Parathyroid adenoma (tissue), 2 donors: ENCODE data around the gene S100PBP.

Experiments
- H2AFZ ChIP-seq: fragments of 300-600 bp; sonication (generic); one replicate; pipeline ENCODE4 v1.7.0; 2017; ENCODE audit warnings: antibody characterized with exemption, mild to moderate bottlenecking
- H3K27ac ChIP-seq: fragments of 300-600 bp; sonication (generic); one replicate; pipeline ENCODE4 v1.7.0; 2017
- H3K27me3 ChIP-seq: fragments of 300-600 bp; sonication (generic); one replicate; pipeline ENCODE4 v1.7.0; 2017; ENCODE audit warnings: low read length; ENCODE audit not compliant: control insufficient read depth, insufficient read depth
- H3K36me3 ChIP-seq: fragments of 300-600 bp; sonication (generic); one replicate; pipeline ENCODE4 v1.7.0; 2017; ENCODE audit warnings: low read length; ENCODE audit not compliant: control insufficient read depth, insufficient read depth
- H3K4me1 ChIP-seq: fragments of 300-600 bp; sonication (generic); one replicate; pipeline ENCODE4 v1.7.0; 2017; ENCODE audit warnings: control low read depth
- H3K4me2 ChIP-seq: fragments of 300-600 bp; sonication (generic); one replicate; pipeline ENCODE4 v1.7.0; 2017; ENCODE audit warnings: low read length
- H3K4me3 ChIP-seq: fragments of 300-600 bp; sonication (generic); one replicate; pipeline ENCODE4 v1.7.0; 2017; ENCODE audit warnings: low read depth, low read length
- H3K79me2 ChIP-seq: fragments of 300-600 bp; sonication (generic); one replicate; pipeline ENCODE4 v1.7.0; 2017; ENCODE audit warnings: control low read depth
- H3K9ac ChIP-seq: fragments of 300-600 bp; sonication (generic); one replicate; pipeline ENCODE4 v1.7.0; 2017; ENCODE audit warnings: mild to moderate bottlenecking
- H3K9me3 ChIP-seq: fragments of 300-600 bp; sonication (generic); one replicate; pipeline ENCODE4 v1.7.0; 2017; ENCODE audit warnings: low read length; ENCODE audit not compliant: control insufficient read depth
- TF ChIP-seq, protein P1 (sequence below): fragments of 300-600 bp; sonication (generic); IDR thresholded peaks from one replicate; pipeline ENCODE4 v1.7.0; 2017; ENCODE audit warnings: antibody characterized with exemption, mild to moderate bottlenecking
- donor health status: primary hyperparathyroidism.

The S100PBP gene

DNA sequence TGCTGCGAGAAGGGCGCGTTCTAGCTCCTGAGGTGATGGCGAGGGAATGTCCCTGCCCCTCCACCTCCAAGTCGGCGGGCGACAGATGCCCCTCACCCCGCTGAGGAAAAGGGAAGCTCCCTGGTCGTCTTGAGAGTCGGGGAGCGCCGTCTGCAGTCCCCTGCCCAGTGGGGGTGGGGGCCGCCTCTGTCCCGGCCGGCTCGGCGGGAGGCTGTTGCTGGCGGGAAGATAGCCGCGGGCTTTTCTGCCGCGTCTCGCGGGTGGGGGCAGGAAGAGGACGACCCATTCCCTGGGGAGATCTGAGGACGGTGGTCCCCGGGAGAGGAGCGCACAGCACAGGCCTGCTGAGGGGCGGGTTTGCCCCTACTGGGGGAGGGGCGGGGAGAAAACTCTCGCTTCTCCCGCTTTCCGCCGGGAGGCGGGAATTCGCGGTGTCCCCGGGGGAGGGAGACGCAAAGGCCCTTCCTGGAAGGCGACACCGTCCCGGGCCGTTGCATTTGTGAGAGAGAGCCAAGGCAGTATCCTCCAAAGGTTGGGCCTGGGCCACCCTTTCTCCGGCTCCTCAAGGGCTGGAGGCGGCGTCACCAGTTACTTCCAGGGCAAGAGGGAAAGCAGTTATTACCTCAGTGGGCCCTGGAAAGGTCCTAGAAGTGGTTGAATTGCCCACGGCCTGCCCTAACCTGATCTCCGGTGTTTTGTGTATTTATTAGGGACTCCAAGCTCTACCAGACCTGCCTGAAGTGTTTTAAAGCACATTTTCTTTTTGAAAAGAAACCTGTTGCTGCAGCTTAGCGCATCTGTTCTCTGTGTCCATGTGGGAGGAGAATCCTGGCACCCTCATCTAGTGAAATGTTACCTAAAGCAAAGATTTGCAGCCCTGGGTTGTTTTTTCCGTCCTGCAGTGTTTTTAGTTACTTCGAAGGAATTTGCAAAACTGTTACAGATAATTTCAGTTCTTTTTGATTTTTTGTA is 648 bp downstream of the S100PBP start:
- TF ChIP-seq, protein P1, sequence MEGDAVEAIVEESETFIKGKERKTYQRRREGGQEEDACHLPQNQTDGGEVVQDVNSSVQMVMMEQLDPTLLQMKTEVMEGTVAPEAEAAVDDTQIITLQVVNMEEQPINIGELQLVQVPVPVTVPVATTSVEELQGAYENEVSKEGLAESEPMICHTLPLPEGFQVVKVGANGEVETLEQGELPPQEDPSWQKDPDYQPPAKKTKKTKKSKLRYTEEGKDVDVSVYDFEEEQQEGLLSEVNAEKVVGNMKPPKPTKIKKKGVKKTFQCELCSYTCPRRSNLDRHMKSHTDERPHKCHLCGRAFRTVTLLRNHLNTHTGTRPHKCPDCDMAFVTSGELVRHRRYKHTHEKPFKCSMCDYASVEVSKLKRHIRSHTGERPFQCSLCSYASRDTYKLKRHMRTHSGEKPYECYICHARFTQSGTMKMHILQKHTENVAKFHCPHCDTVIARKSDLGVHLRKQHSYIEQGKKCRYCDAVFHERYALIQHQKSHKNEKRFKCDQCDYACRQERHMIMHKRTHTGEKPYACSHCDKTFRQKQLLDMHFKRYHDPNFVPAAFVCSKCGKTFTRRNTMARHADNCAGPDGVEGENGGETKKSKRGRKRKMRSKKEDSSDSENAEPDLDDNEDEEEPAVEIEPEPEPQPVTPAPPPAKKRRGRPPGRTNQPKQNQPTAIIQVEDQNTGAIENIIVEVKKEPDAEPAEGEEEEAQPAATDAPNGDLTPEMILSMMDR, result no peak
- Histone ChIP-seq H3K4me1 (peaks cover 3% of the 10 kb centered on the region), H2AFZ (peak overlapping the region; percentile 79)

GRCh38 chr1:32818804-32819541 is 1.5 kb downstream of the S100PBP start:
- TF ChIP-seq, protein P1, result no peak
- Histone ChIP-seq H3K27me3 (no peaks in the 10 kb centered on the region), H3K4me2 (peak overlapping the region; percentile 90), H3K9me3 (no peaks in the 10 kb centered on the region), H3K79me2 (peaks cover 13% of the 10 kb centered on the region), H3K27ac (peak overlapping the region; percentile 88), H3K9ac (no peak overlapping the region), H3K4me1 (peaks cover 3% of the 10 kb centered on the region), H3K4me3 (peak overlapping the region; percentile 96), H3K36me3 (no peaks in the 10 kb centered on the region), H2AFZ (no peak overlapping the region)

More for the DNA sequence above, 648 bp downstream of the S100PBP start:
- no peaks in the 10 kb centered on the region for H3K36me3 ChIP-seq
- peaks cover 13% of the 10 kb centered on the region for H3K79me2 ChIP-seq
- H3K4me3 ChIP-seq, result peak overlapping the region; percentile 96
- H3K27me3 ChIP-seq, result no peaks in the 10 kb centered on the region
- peak overlapping the region; percentile 90 for H3K9ac ChIP-seq
- peak overlapping the region; percentile 90 for H3K4me2 ChIP-seq
- peak overlapping the region; percentile 88 for H3K27ac ChIP-seq
- H3K9me3 ChIP-seq, result no peaks in the 10 kb centered on the region

DNA sequence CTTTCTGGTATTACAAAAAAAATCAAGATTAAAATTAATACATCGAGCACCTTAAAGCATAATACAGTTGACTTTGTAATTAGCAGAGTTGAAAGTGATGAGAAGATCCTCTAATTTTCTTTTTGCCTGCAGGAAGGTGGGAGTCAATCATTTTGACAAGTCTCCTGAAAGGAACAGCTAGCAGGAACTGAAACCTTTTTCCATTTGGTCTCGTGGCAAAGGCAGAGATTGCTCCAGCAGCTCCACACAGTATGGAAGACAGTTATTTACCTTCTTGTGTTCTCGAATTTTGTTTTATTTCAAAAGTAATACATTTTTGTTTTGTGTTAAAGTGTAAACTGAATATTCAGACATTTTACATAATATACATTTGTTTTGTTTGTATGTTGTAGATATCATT is 7.7 kb downstream of the S100PBP start:
- peaks cover 6% of the 10 kb centered on the region for H3K79me2 ChIP-seq
- no peak overlapping the region for H3K4me2 ChIP-seq
- no peaks in the 10 kb centered on the region for H3K36me3 ChIP-seq
- H3K27ac ChIP-seq, result no peak overlapping the region
- no peak overlapping the region for H2AFZ ChIP-seq
- H3K9ac ChIP-seq, result no peak overlapping the region
- TF ChIP-seq, protein P1, result no peak
- H3K4me3 ChIP-seq, result no peak overlapping the region
- no peaks in the 10 kb centered on the region for H3K27me3 ChIP-seq
- H3K4me1 ChIP-seq, result no peaks in the 10 kb centered on the region
- H3K9me3 ChIP-seq, result no peaks in the 10 kb centered on the region

GRCh38 chr1:32828341-32828740 is 10.9 kb downstream of the S100PBP start:
- H3K36me3 ChIP-seq, result no peaks in the 10 kb centered on the region
- H3K4me2 ChIP-seq, result no peak overlapping the region

More at GRCh38 chr1:32828341-32828740, 10.9 kb downstream of the S100PBP start:
- H3K4me1 ChIP-seq, result no peaks in the 10 kb centered on the region
- no peak overlapping the region for H3K27ac ChIP-seq
- no peak overlapping the region for H3K9ac ChIP-seq
- no peaks in the 10 kb centered on the region for H3K27me3 ChIP-seq
- no peaks in the 10 kb centered on the region for H3K9me3 ChIP-seq
- no peaks in the 10 kb centered on the region for H3K79me2 ChIP-seq
- H2AFZ ChIP-seq, result no peak overlapping the region
- no peak overlapping the region for H3K4me3 ChIP-seq
- TF ChIP-seq, protein P1, result no peak
